HG02642 (cell line): ENCODE data around the gene HAND1.

ENCODE experiments used
- ATAC-seq: cut with Tn5 transposase; IDR thresholded peaks from one replicate; pipeline ENCODE4 v1.9.1; 2021; ENCODE audit warnings: mild to moderate bottlenecking; ENCODE audit not compliant: unreplicated experiment, poor library complexity

HAND1 gene

DNA sequence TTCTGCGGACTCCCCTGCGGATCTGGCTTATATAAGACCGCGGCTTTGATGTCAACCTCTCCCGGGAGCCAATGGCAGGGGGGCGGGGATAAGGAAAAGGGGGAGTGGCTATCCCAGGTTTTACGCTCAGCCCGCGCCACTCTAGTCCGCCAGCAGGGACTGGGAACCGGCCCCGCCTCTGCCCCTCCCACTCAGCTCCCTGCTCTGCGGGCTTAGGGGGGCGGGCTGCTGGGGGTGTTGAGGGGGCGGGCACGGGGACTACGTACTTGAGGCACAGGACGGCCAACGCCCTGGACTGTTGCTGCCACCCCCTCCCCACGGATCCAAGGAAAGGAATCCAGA is at the start of gene HAND1:
TSS of gene HAND1 (minus strand) at position 4 of the 342 bp plus-strand sequence. CDS start 219 bp downstream, outside the sequence.
- ATAC-seq, result no peak

GRCh38 chr5:154526231-154527226 is 48.5 kb upstream of the HAND1 start:
- no peak for ATAC-seq

DNA sequence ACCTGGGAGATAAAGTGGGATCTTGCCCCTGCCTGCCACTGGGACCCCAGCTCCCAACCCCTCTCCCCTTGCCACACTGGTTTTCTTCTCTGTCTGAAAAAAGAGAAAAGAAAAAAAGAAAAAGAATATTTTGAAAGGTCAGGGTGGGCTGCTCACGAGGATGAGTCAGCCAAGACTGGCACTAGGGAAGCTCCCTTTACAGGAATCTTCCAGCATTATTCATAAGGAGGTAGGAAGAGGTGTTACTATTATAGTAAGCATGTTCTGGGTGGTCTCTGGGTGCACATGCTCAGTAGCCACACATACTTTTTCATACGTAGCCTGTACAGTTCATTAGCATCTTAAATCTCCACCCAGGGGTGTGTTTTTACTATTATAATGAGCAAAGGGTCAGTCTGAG is 46.8 kb upstream of the HAND1 start:
- ATAC-seq, result no peak

GRCh38 chr5:154524181-154524580 is 46.2 kb upstream of the HAND1 start:
- no peak for ATAC-seq

GRCh38 chr5:154523709-154524108 is 45.7 kb upstream of the HAND1 start:
- no peak for ATAC-seq

DNA sequence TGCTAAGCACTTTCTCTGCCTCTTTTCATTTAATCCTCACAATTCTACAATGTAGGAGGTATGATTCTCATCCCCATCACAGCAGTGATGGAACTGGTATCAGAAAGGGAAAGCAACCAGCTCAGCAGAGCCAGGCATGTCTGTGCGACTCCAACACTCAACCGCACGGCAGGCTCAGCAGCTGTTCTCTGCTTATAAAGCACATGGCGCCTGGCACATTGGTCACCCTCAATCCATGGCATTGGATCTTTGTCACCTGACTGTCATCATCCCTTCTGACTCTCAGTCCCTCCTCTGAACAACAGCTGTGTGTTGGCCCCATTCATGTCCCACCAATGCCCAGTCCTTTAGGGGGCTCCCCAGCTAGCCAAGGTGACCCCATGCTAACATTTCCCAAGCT is 45.1 kb upstream of the HAND1 start:
- no peak for ATAC-seq

- ATAC-seq, result no peak
These were observed 44.3 kb upstream of the HAND1 start for GRCh38 chr5:154522284-154522683.

GRCh38 chr5:154521756-154522155 is 43.7 kb upstream of the HAND1 start:
- ATAC-seq, result no peak

DNA sequence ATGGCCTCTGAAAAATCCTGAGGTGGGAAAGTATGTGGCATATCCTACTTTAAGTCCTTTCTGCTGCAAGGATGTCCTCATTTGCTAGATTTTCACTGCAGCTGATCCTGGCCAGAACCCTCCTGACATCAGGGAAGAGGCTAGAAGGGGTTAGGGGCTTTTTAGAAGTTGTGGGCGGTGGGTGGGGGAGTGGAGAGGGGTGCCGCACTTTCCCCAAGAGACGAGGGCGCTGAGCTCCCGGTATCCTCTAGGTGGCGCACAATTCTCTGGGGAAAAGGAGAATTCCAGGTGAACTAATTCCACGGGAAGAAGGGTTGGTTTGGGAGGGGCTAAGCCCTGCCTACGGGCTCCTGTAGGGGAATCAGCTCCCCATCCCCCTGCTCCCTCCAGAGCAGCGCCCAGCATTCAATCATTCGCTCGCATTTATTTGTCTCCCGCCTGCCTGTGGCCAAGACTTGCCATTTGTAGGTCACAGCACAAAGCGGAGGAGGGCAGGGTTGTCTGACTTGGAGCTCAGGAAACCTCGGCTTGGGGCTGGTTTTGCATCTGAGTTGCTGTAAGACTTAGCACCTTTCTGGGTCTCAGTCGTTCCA is 42.9 kb upstream of the HAND1 start:
- no peak for ATAC-seq

DNA sequence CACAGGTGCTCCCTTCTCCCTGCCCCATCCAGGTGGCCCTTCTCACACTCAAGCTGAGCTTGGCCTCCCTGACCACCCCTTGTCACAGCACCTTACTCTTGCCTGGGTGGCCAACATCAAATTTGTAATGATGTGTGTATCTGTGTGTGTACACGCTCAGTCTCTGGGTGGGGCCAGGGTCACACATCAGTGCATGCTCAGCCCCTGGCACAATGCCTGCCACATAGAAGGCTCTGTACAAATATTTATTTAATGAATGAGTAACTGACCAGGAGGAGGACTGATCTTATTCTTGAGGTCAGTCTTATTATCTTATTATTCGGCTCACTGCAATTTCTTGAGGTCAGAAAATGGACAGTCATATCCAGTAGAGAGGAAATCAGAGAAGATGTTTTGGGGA is 41.3 kb upstream of the HAND1 start:
- ATAC-seq, result no peak

DNA sequence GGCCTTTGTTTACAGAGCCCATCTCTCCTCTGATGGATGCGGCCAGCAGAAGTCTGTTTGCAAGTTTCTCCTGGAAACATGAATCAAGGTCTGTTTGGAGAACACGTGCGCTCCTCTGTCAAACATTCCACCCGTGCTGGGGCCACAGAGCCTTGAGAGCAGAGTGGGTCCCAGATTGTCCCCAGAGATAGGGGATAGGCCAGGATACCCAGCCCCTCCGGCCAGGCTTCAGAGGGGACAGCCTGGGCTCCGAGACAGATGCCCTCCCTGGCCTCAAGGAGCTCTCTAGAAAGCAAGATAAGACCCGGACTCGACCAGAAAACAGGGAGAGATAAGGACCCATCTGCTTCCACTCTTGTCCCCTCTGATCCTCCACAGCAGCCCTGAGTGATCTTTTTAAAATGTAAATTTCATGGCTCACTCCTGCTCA is 40.4 kb upstream of the HAND1 start:
- no peak for ATAC-seq

DNA sequence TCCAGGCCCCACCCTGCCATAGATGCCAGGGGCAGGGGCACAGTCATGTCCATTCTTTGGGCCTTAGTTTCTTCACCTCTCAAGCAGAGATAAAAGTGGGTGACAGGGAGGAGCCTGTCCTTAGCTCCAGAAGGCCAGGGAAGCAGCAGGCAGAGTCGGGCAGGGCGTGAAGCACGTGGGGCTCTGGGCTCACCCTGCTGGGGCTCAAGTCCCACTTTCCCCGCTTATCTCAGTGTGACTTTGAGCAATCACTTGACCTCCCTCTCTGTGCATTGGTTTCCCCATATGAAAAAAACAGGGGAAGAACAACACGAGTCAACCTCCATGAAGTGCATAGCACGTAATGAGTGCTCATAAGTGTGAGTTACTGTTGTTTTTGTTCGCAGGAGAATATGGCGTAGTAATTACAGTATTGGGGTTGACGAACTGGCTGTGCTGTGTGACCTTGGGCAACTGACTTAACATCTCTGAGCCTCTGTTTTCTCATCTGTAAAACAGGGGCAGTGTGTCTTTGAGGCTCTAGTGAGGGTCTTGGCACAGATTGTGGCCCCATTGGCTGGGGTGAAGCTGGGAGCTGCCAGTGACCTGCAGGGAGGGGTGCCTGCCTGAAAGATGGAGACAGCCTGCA is 39.9 kb upstream of the HAND1 start:
- no peak for ATAC-seq

- ATAC-seq, result no peak
These were observed 39.2 kb upstream of the HAND1 start for GRCh38 chr5:154517181-154517580.

GRCh38 chr5:154516475-154516874 is 38.4 kb upstream of the HAND1 start:
- ATAC-seq, result no peak

- peak; percentile 74 for ATAC-seq
These were observed 37.5 kb upstream of the HAND1 start for GRCh38 chr5:154515488-154515887.

DNA sequence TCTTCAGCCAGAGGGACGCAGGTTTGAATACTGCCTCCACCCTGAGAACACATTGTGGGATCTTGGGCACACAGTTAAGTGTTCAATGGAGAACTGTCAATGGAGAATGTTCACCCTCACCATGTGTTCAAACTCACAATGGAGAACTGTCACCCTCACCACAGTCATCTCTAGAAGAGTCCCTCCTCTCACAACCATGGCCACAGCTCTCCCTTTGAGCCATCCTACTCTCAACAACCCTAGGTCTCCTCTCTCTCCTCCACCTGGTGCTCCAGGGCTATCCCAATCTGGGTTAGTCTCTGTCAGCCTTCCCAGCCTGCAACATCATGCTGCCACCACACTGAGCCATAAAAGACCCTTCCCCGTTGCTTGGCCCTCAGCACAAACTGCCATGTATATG is 36.3 kb upstream of the HAND1 start:
- peak; percentile 53 for ATAC-seq

- peak; percentile 33 for ATAC-seq
These were observed 35.6 kb upstream of the HAND1 start for GRCh38 chr5:154513669-154514084.

DNA sequence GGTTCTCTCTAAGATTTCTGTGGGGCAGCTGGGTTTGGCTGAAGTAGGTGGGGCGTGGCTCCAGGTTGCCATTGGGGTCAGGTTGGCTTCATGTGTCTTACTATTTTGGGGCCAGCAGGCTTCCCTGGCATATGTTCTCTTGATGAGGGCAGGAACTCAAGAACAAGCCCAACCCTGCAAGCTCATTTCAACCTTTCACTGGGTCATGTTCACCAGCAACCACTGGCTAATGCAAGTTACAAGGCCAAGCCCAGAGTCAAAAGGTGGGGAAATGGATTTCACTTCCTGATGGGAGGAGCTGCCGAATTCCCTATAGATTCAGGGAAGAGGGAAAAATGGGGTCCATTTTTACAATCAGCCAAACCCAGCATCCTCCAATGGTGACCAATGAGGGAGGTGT is 34.0 kb upstream of the HAND1 start:
- no peak for ATAC-seq

- no peak for ATAC-seq
These were observed 31.9 kb upstream of the HAND1 start for GRCh38 chr5:154509784-154510555.

DNA sequence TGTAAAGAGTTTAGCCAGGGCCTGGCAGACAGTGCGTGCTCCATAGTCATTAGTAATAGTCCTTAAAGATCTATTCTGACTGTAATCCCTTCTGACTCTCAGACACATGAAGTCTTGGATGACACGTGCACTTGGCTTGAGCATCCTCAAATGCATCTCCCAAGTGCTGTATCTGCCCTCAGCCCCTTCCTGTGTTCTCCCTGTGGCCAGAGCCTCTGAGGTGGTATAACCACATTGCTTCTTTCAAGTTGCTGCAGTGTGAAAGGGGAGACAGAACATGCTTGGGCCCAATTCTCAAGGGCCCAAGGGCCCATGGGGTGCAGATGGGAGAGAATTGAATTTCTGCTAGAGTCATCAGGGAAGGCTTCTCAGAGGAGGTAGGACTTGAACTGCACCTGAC is 30.1 kb upstream of the HAND1 start:
- ATAC-seq, result no peak

DNA sequence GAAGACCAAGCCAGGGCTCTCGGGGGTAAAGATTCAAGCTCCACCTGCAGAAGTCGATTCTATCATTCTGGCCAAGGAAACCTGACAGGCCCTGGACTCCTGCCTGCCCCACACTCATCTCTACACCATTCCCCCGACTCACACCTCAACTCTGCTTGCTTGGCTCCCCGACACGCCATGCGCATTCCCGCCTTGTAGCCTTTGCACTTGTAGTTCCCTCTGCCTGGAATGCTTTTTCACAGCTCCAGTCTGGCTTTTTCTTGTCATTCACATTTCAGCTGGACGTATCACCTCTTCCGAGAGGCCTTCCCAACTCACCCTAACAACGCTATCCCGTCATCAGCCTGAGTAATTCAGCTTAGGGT is 28.7 kb upstream of the HAND1 start:
- no peak for ATAC-seq
